Measurements from ENCODE around the gene CYB5A.

Gene CYB5A

GRCh38 chr18:74217476-74218143, 74.2 kb downstream of the CYB5A start:
- Histone ChIP-seq H3K79me2 (ENCODE audit: low read length) (no peaks in the 10 kb centered on the region), H3K36me3 (replicated peaks; ENCODE audit: low read depth, low read length) (no peaks in the 10 kb centered on the region), H2AFZ (ENCODE audit: low read depth, low read length) (no peak overlapping the region), H3K27ac (ENCODE audit: low read length) (no peak overlapping the region), H3K27me3 (ENCODE audit: low read depth, low read length) (peaks cover 29% of the 10 kb centered on the region), H3K9me3 (ENCODE audit: insufficient read depth, low read length) (no peaks in the 10 kb centered on the region), H3K4me3 (ENCODE audit: low read length) (no peak overlapping the region), H3K4me1 (ENCODE audit: low read length) (no peaks in the 10 kb centered on the region), H3K4me2 (ENCODE audit: low read length) (no peak overlapping the region), H3K9ac (ENCODE audit: low read length) (no peak overlapping the region), H4K20me1 (ENCODE audit: insufficient read depth, low read length) (no peaks in the 10 kb centered on the region)
- TF ChIP-seq CTCF (IDR thresholded peaks at IDR 0.05; ENCODE audit: low read depth, low read length) = no peak
- no peak for TF ChIP-seq EZH2phosphoT487 (IDR thresholded peaks at IDR 0.05; ENCODE audit: low read depth)

GRCh38 chr18:74216661-74217110, 75.1 kb downstream of the CYB5A start:
- Histone ChIP-seq H3K4me3 (ENCODE audit: low read length) (no peak overlapping the region), H3K27ac (ENCODE audit: low read length) (no peak overlapping the region), H3K36me3 (replicated peaks; ENCODE audit: low read depth, low read length) (no peaks in the 10 kb centered on the region), H2AFZ (ENCODE audit: low read depth, low read length) (no peak overlapping the region), H3K4me2 (ENCODE audit: low read length) (no peak overlapping the region), H3K79me2 (ENCODE audit: low read length) (no peaks in the 10 kb centered on the region), H3K27me3 (ENCODE audit: low read depth, low read length) (peaks cover 29% of the 10 kb centered on the region), H3K9me3 (ENCODE audit: insufficient read depth, low read length) (no peaks in the 10 kb centered on the region), H4K20me1 (ENCODE audit: insufficient read depth, low read length) (no peaks in the 10 kb centered on the region), H3K4me1 (ENCODE audit: low read length) (no peaks in the 10 kb centered on the region), H3K9ac (ENCODE audit: low read length) (no peak overlapping the region)
- TF ChIP-seq CTCF (IDR thresholded peaks at IDR 0.05; ENCODE audit: low read depth, low read length) (no peak), EZH2phosphoT487 (IDR thresholded peaks at IDR 0.05; ENCODE audit: low read depth) (no peak)

GRCh38 chr18:74215863-74216262, 75.9 kb downstream of the CYB5A start:
- no peaks in the 10 kb centered on the region for H3K4me1 ChIP-seq (ENCODE audit: low read length)

GRCh38 chr18:74213429-74213828, 78.3 kb downstream of the CYB5A start:
- Histone ChIP-seq H3K4me1 (ENCODE audit: low read length) (no peaks in the 10 kb centered on the region), H3K27me3 (ENCODE audit: low read depth, low read length) (peaks cover 29% of the 10 kb centered on the region), H3K79me2 (ENCODE audit: low read length) (no peaks in the 10 kb centered on the region), H2AFZ (ENCODE audit: low read depth, low read length) (no peak overlapping the region), H3K4me3 (ENCODE audit: low read length) (no peak overlapping the region), H3K9ac (ENCODE audit: low read length) (no peak overlapping the region), H4K20me1 (ENCODE audit: insufficient read depth, low read length) (no peaks in the 10 kb centered on the region), H3K9me3 (ENCODE audit: insufficient read depth, low read length) (no peaks in the 10 kb centered on the region), H3K27ac (ENCODE audit: low read length) (no peak overlapping the region), H3K4me2 (ENCODE audit: low read length) (no peak overlapping the region), H3K36me3 (replicated peaks; ENCODE audit: low read depth, low read length) (no peaks in the 10 kb centered on the region)
- no peak for TF ChIP-seq CTCF (IDR thresholded peaks at IDR 0.05; ENCODE audit: low read depth, low read length)
- no peak for TF ChIP-seq EZH2phosphoT487 (IDR thresholded peaks at IDR 0.05; ENCODE audit: low read depth)

More at GRCh38 chr18:74215863-74216262, 75.9 kb downstream of the CYB5A start:
- H4K20me1 ChIP-seq (ENCODE audit: insufficient read depth, low read length) = no peaks in the 10 kb centered on the region
- H3K9me3 ChIP-seq (ENCODE audit: insufficient read depth, low read length) = no peaks in the 10 kb centered on the region
- no peak overlapping the region for H3K4me3 ChIP-seq (ENCODE audit: low read length)
- H2AFZ ChIP-seq (ENCODE audit: low read depth, low read length) = no peak overlapping the region
- H3K9ac ChIP-seq (ENCODE audit: low read length) = no peak overlapping the region
- H3K36me3 ChIP-seq (replicated peaks; ENCODE audit: low read depth, low read length) = no peaks in the 10 kb centered on the region
- H3K27ac ChIP-seq (ENCODE audit: low read length) = no peak overlapping the region
- TF ChIP-seq EZH2phosphoT487 (IDR thresholded peaks at IDR 0.05; ENCODE audit: low read depth) = no peak
- H3K79me2 ChIP-seq (ENCODE audit: low read length) = no peaks in the 10 kb centered on the region
- H3K4me2 ChIP-seq (ENCODE audit: low read length) = no peak overlapping the region
- peaks cover 29% of the 10 kb centered on the region for H3K27me3 ChIP-seq (ENCODE audit: low read depth, low read length)

Measured in OCI-LY3 (cell line).